GM21515 (cell line): ENCODE measurements around the gene SIX4.
"Not testable (repeated sequence)": the region's sequence is repeated elsewhere in the genome, so short reads cannot be mapped to it uniquely, and the experiment has no call there.

Experiments
- ATAC-seq: cut with Tn5 transposase; IDR thresholded peaks from one replicate; pipeline ENCODE4 v1.9.1; 2021; ENCODE audit not compliant: unreplicated experiment

The SIX4 gene

DNA sequence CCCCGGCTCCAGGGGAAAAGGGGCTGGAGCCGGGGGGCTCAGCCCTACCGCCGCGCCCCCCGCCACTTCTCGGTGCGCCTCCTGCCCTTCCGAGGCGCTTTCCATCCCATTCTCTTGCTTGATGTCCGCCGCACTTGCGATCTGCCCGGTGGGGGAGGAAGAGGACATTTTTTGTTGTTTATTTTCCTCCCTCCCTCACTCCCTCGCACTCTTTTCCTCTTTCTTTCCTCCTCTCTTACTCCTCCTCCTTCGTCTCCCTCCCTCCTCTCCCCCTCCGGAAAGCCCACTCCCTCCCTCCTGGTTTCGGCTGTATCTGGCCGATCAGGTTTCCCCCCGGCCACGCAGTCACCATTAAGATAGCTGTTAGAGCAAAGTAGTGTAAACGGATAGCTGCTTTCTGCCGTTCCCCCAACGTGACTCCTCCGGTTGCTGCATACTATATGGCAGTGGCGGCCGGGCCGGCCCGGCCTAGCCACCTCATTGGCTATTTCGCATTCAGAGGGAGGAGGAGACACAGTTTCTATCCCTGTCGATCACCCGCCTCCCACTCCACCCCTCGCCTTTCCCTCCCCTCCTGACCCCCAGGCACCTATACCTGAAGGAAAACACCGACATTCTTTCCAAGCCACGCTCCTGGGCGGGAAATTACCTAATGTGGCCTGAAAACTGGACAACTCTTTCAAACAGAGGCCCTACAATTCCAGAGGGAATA, at the start of gene SIX4:
SIX4 (minus strand) TSS at position 445 of the 712 bp plus-strand sequence; CDS start at position 168, 277 bp downstream.
- no peak for ATAC-seq

GRCh38 chr14:60773558-60773957, 49.4 kb upstream of the SIX4 start:
- peak; percentile 64 for ATAC-seq

- ATAC-seq: no peak
Observed at GRCh38 chr14:60771117-60771516, 47.0 kb upstream of the SIX4 start.

GRCh38 chr14:60768602-60769001, 44.5 kb upstream of the SIX4 start:
- ATAC-seq: no peak

DNA sequence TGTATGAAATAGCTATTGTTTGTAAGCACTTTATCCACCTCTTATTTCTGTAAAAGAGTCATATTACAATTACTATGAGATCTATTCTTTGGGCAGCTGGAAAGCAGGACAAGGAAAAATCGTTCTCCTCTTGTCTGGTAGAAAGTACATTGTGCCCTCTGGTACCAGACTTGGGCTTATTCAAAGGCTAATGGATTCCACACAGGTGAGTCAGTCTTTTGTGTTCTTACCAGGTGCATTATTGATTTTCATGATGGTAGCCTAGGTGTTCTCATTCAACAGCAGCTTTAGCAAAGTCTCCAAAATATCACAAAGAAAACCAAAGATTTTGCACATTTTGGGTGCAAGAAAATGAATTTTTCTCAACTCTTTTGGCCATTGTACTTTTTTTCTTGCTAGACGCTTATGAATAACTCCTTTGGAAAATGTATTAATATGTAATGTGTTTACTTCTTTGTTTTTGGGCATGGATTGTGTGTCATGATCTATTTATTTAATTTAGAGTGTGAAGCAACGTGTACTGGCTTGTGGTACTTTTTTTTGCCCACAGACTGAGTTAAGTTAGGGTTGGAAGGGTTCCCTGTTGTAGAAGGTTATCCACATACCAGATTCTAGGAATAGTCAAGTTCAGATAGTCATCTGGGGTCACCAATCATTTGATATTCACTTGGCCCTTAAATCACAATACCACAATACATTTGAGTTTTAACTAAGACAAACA, 36.7 kb upstream of the SIX4 start:
- no peak for ATAC-seq

DNA sequence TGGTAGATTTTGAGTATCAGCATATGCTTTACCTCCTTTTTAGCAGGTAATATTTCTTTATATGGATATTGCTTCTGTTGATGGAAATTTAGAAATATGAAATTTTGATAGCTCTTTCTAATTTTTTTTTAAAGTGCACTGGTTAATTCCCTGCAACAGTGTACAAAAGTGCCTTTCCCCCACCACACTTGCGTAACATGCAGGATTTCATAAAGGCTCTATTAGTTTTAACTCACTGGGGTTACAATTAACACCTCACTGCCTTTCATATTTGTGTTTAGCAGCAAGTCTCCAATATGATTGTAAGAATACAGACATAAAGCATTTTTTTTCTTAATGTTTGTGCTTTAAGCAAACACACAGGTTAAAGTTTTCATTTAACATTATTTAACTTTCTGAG, 36.1 kb upstream of the SIX4 start:
- no peak for ATAC-seq

DNA sequence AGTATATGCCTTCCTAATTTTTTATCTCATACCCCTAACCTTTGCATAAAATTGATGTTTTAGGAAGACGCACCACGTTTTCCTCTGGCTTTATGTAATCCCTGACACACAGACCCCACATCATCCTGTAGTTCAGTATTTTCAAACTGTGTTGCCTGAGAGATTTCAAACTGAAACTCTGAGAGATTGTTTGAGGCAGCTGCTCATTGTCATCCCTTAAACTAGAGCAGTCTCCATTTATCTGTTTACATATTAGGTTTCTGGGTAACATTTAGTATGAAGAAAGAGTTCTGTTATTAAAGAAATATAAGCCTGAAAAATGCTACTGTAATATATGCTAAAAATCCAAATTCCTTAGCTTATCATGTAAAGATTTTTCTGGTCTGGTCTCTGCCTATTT, 34.7 kb upstream of the SIX4 start:
- no peak for ATAC-seq

GRCh38 chr14:60757567-60758002, 33.4 kb upstream of the SIX4 start:
- ATAC-seq: no peak

DNA sequence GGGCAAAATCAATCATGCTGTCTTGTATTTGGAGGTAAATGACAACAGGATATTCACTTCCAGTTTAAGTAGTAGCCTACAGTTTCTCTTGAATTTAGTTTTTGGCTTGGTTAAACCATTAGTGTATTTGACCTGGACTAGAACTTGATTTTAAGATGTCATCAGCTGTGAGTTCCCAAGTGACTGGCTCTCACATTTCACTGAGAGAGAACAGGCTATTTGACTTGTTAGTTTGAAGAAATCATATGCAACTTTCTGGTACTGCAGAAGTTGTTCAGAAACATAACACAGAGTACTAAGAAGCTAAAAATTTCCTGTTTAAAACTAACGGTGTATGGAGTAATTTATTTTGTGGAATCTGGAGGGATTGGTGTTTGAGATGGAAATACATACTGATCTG, 32.7 kb upstream of the SIX4 start:
- no peak for ATAC-seq

GRCh38 chr14:60753264-60754119, 29.3 kb upstream of the SIX4 start:
- peak; percentile 99 for ATAC-seq

GRCh38 chr14:60744566-60744965, 20.4 kb upstream of the SIX4 start:
- ATAC-seq: no peak

- ATAC-seq: no peak
Observed at GRCh38 chr14:60738843-60739508, 14.8 kb upstream of the SIX4 start.

- ATAC-seq: no peak
Observed at GRCh38 chr14:60736494-60736893, 12.3 kb upstream of the SIX4 start.

DNA sequence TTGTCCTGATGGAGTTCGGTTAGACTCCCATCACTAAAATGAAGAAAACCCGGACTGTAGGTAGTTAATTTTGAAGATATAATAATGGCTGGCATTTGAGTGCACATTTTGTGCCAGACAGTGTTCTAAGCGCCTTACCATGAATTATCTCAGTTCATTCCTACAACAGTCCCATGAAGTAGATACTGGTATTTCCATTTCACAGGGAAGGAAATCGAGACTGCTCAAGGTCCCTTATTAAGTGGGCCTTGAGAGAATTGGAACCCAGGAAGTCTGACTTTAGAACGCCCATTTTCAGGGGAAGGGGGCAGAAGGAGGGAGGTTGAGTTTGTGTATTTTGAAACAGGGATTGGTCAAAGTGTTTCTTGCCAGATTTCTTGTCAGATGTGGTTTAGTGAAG, 11.3 kb upstream of the SIX4 start:
- no peak for ATAC-seq

DNA sequence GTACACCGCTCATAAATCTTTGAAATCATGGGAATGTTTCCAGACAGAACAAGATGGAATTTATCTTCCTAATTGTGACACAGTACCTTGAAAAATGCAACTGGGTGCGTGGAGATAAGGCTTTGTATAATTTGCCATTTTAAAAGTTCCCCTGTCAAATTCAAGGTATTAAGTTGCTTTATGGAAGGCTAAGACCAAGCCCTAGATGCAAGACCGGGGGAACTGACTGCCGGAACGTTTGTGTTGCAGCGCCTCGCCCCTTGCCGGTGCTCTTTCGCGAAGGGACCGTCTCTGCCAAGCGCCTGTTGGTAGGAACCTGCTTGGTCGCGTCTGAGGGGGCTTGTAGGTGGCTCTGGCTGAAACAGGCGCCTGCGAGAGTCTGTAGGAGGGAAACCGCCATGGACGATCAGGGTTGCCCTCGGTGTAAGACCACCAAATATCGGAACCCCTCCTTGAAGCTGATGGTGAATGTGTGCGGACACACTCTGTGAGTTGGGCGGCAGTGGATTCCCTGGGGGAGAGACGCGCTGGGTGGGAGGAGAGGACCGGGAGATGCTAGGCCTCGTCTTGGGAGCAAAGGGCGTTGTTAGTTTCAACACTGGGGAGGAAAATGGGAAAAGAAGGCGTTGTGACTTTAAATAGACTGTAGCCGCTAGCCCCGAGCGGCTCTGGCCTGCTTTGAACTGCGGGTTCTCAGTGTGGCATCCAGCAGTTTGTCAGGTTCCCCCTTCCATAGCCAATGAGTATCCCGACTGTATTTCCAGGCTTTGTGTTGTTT, 10.5 kb upstream of the SIX4 start, which contains the start of gene MNAT1:
MNAT1 (plus strand) TSS at position 297 of the 778 bp plus-strand sequence; CDS start at position 399, 102 bp downstream.
- peak; percentile 94 for ATAC-seq

DNA sequence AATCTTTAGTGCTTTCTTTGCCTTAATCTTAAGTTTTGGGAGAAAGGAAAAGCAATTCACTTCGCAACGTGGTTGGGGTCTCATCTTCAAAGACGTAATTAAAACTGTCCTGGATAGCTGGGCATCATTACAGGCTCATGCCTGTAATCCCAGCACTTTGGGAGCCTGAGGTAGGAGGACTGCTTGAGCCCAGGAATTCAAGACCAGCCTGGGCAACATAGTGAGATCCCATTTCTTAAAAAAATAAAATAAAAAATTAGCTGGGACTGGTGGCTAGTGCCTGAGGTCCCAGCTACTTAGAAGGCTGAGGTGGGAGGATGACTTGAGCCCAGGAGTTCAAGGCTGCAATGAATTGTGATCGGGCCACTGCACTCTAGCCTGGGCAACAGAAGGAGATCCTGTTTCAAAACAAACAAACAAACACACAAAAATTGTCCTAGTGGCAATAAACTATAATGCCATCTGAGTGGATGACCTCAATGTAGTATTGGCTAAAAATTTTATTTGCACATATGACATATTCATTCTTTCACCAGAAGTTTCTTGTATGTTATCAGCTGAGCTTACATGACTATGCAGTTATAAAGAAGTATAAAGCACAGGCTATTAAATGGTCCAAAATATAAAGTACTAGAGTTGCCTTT, 8.8 kb upstream of the SIX4 start:
- ATAC-seq: no peak

DNA sequence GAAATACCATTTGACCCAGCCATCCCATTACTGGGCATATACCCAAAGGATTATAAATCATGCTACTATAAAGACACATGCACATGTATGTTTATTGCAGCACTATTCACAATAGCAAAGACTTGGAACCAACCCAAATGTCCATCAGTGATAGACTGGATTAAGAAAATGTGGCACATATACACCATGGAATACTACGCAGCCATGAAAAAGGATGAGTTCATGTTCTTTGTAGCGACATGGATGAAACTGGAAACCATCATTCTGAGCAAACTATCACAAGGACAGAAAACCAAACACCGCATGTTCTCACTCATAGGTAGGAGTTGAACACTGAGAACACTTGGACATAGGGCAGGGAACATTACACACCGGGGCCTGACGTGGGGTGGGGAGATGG, 7.1 kb upstream of the SIX4 start:
- ATAC-seq: not testable (repeated sequence)

GRCh38 chr14:60723116-60723906, 840 bp downstream of the SIX4 start:
- ATAC-seq: no peak
